Immature natural killer cell (primary cell): ENCODE results near the gene UROC1. TPM values are rescaled to one million over a fixed set of nuclear protein-coding genes. Genes with fewer than 3 reads are reported as not detected.

Source experiments
- DNase-seq, 3 donors: peaks; one replicate each; pipeline ENCODE4 v3.0.0; 2022; ENCODE audit warnings: mixed read lengths in 1 of 3
- H3K27ac Mint-ChIP-seq, 6 donors: one replicate each; pipeline ENCODE4 v1.8.0; 2020; ENCODE audit warnings: mixed read lengths in 6 of 6, mild to moderate bottlenecking in 5 of 6, inconsistent platforms in 4 of 6, moderate library complexity in 3 of 6
- H3K27me3 Mint-ChIP-seq, 3 donors: one replicate each; pipeline ENCODE4 v1.8.0; 2020 to 2021; ENCODE audit warnings: low read depth in 3 of 3, mild to moderate bottlenecking in 3 of 3, mixed read lengths in 3 of 3, moderate library complexity in 3 of 3, inconsistent platforms in 1 of 3
- H3K36me3 Mint-ChIP-seq, 3 donors: one replicate each; pipeline ENCODE4 v1.8.0; 2020; ENCODE audit warnings: mixed read lengths in 3 of 3, inconsistent platforms in 2 of 3, mild to moderate bottlenecking in 2 of 3
- H3K4me1 Mint-ChIP-seq, 2 donors: one replicate each; pipeline ENCODE4 v1.8.0; 2020; ENCODE audit warnings: inconsistent platforms in 2 of 2, mild to moderate bottlenecking in 2 of 2, mixed read lengths in 2 of 2, moderate library complexity in 1 of 2
- H3K4me3 Mint-ChIP-seq, 5 donors: one replicate each; pipeline ENCODE4 v1.8.0; 2020; ENCODE audit warnings: mild to moderate bottlenecking in 5 of 5, mixed read lengths in 5 of 5, inconsistent platforms in 3 of 5, moderate library complexity in 3 of 5
- H3K9me3 Mint-ChIP-seq, 6 donors: one replicate each; pipeline ENCODE4 v1.8.0; 2020; ENCODE audit warnings: mild to moderate bottlenecking in 6 of 6, mixed read lengths in 6 of 6, inconsistent platforms in 4 of 6, moderate library complexity in 3 of 6
- polyA plus RNA-seq, 3 donors: library from polyadenylated mRNA; unstranded; fragments of 300-500 nt; fragmentation: Illumina TruSeq; gene quantifications; one replicate each; pipeline ENCODE4 v1.2.3, GENCODE V29; 2021

UROC1 gene
- polyA plus RNA-seq, 3 donors from 2014 or later = not detected

GRCh38 chr3:126551839-126552687, 34.5 kb upstream of the UROC1 start:
- no peak overlapping the region for H3K27ac Mint-ChIP-seq
- H3K27me3 Mint-ChIP-seq = peaks cover 0 to 3% (median 2%) of the 10 kb centered on the region in 3 donors
- DNase-seq = no peak
- H3K4me3 Mint-ChIP-seq = no peak overlapping the region
- H3K36me3 Mint-ChIP-seq = no peaks in the 10 kb centered on the region
- no peaks in the 10 kb centered on the region for H3K4me1 Mint-ChIP-seq
- no peaks in the 10 kb centered on the region for H3K9me3 Mint-ChIP-seq

DNA sequence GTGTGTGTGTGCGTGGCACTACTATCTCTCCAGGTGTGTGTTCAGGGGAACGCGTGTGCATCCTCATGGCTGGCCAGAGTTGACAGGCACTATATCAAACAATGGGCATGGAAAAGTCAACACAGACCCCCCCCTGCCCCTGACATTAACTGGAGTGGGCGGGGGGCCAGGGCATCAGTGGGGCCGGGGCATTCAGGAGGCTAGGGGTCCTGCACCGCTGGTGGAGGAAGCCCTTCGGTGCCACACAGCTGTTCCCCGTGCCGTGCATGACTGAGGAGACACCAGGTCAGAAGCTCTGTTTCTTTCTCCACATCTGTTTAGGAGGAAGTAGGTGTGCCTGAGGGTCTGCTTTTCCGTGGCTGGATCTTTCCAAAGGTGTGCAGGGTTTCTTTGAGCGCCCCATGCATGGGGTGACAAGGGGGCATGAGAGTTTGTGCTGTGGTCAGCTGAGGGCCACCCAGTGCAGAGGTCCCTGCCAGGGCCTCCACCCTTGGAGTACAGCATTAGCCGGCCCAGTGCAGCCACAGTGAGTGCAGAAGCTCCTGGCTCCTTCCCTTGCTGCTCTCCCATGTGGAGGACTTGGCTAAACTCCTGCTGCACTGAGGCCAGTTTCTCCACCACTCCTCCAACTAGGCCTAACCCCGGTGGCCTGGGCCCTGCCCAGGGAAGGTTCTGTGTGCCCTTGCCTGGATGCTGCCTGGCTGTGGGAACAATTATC, 33.7 kb upstream of the UROC1 start:
- no peak overlapping the region for H3K4me3 Mint-ChIP-seq
- peaks cover 0 to 3% (median 2%) of the 10 kb centered on the region in 3 donors for H3K27me3 Mint-ChIP-seq
- H3K36me3 Mint-ChIP-seq = no peaks in the 10 kb centered on the region
- H3K9me3 Mint-ChIP-seq = no peaks in the 10 kb centered on the region
- no peak overlapping the region for H3K27ac Mint-ChIP-seq
- H3K4me1 Mint-ChIP-seq = no peaks in the 10 kb centered on the region
- DNase-seq = no peak

DNA sequence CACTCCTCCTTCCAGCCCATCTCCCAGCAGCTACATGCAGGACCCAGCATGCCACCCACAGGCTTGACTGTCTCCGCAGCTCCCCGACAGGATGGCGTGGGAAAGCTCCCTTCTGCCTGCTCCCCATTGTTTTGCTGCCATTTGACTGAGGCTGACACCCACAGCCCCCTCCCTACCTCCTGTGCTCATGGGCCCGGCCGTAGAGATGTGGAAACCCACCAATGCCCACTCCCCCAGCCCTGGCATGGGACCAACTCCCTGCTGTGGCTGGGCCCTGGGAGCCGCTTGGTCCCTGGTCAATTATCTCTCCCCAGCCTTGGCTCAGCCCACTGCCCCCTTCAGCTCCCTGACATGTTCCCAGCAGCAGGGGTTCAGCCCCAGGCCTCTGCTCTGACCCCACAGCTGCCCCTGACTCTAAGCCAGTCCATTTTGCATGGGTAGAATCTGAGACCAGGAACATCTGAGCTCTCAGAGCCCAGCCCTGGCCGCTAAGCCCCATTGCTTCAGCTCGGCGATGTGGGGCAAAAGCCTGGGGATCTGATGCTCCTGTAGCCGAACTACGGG, 33.0 kb upstream of the UROC1 start:
- Mint-ChIP-seq H3K9me3 (no peaks in the 10 kb centered on the region), H3K36me3 (no peaks in the 10 kb centered on the region), H3K4me3 (no peak overlapping the region), H3K4me1 (no peaks in the 10 kb centered on the region), H3K27me3 (peaks cover 0 to 3% (median 2%) of the 10 kb centered on the region in 3 donors), H3K27ac (no peak overlapping the region)
- no peak for DNase-seq

- peaks cover 0 to 3% (median 2%) of the 10 kb centered on the region in 3 donors for H3K27me3 Mint-ChIP-seq
- no peaks in the 10 kb centered on the region for H3K9me3 Mint-ChIP-seq
- no peaks in the 10 kb centered on the region for H3K36me3 Mint-ChIP-seq
- no peak for DNase-seq
- H3K27ac Mint-ChIP-seq = no peak overlapping the region
- no peak overlapping the region for H3K4me3 Mint-ChIP-seq
- no peaks in the 10 kb centered on the region for H3K4me1 Mint-ChIP-seq
Measured at GRCh38 chr3:126549861-126550487, 32.4 kb upstream of the UROC1 start.

DNA sequence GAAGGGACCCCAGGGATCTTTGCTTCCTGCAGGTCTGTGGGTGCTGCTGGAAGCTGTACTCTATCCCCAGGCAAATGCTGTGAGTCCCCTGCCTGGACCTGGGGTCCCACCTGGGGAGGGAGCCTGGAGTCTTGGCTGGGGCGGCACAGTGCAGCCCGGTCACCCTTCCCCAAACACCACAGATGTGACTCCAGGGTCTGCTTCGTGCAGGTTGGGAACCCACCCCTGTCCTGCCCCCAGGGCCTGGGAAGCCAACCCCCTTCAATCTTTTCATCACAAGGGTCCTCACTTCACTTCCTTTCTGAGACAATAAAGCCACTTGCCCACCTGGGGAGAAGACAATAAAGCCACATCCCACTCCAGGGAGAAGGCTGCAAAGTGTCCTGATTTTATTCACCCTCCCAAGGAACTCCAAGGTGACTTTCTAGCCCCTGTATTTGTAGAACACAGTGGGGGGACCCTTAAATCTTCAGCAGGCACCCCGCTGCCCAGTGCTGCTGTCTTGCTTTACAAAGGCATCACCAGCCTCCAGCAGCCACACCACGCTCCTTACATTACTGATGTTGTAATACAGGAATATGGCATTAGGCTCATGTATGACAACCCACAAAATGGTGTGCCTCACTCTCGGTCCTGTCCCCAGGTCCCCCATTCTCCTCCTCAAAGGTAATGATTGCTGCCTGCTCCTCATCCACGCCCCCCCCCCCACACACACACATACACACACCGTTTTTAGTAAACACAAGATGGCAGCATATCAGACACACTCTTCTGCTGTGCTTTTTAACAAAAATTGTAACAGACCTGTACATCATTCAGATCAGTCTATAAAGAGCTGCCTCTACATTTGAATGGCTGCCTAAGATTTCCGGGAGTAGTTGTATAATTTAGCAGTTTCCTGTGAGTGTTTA, 31.2 kb upstream of the UROC1 start:
- no peak overlapping the region for H3K27ac Mint-ChIP-seq
- H3K27me3 Mint-ChIP-seq = peaks cover 0 to 3% (median 2%) of the 10 kb centered on the region in 3 donors
- no peak overlapping the region for H3K4me3 Mint-ChIP-seq
- DNase-seq = no peak
- no peaks in the 10 kb centered on the region for H3K4me1 Mint-ChIP-seq
- H3K9me3 Mint-ChIP-seq = no peaks in the 10 kb centered on the region
- no peaks in the 10 kb centered on the region for H3K36me3 Mint-ChIP-seq

GRCh38 chr3:126547721-126548120, 30.1 kb upstream of the UROC1 start:
- H3K27me3 Mint-ChIP-seq = peaks cover 0 to 6% (median 2%) of the 10 kb centered on the region in 3 donors
- no peak overlapping the region for H3K27ac Mint-ChIP-seq
- H3K36me3 Mint-ChIP-seq = no peaks in the 10 kb centered on the region
- H3K9me3 Mint-ChIP-seq = no peaks in the 10 kb centered on the region
- no peak overlapping the region for H3K4me3 Mint-ChIP-seq
- DNase-seq = no peak
- H3K4me1 Mint-ChIP-seq = no peaks in the 10 kb centered on the region

DNA sequence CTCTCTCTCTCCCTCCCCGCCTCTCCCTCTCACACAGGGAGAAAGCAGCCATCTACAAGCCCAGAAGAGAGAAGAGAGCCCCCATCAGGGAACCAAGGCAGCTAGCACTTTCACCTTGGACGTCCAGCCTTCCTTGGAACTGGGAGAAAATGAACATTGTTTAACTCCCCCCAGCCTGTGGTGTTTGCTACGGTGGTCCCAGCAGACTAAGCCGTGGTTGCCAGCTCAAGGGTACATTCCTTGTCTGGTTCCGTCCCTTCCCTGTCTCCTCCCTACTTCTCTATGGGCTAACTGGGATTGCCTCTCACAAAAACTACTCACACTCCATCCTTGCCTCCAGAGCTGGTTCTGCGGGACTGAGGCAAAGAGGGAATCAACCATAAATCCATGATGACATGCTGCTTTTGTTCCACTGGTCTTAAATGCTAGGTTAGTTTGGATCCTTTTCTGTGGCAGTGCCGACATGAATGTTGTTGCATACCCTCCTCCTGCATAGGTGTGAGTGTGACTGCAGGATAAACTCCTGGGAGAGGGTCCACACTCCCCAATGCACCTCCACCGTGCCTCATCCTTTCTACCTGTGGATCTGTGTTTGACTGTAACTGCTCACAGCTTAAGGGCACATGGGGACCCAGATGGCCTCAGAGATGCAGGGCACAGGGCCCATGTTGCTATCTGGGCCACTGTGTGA, 29.1 kb upstream of the UROC1 start:
- no peak for DNase-seq
- H3K4me3 Mint-ChIP-seq = no peak overlapping the region
- no peaks in the 10 kb centered on the region for H3K4me1 Mint-ChIP-seq
- H3K36me3 Mint-ChIP-seq = no peaks in the 10 kb centered on the region
- peaks cover 0 to 6% (median 2%) of the 10 kb centered on the region in 3 donors for H3K27me3 Mint-ChIP-seq
- H3K27ac Mint-ChIP-seq = no peak overlapping the region
- H3K9me3 Mint-ChIP-seq = no peaks in the 10 kb centered on the region

GRCh38 chr3:126546013-126546412, 28.4 kb upstream of the UROC1 start:
- no peak for DNase-seq
- Mint-ChIP-seq H3K36me3 (no peaks in the 10 kb centered on the region), H3K4me3 (no peak overlapping the region), H3K4me1 (no peaks in the 10 kb centered on the region), H3K27me3 (peaks cover 0 to 6% (median 3%) of the 10 kb centered on the region in 3 donors), H3K9me3 (no peaks in the 10 kb centered on the region), H3K27ac (no peak overlapping the region)

- no peak for DNase-seq
- H3K36me3 Mint-ChIP-seq = no peaks in the 10 kb centered on the region
- no peaks in the 10 kb centered on the region for H3K9me3 Mint-ChIP-seq
- H3K4me3 Mint-ChIP-seq = no peak overlapping the region
- H3K4me1 Mint-ChIP-seq = no peaks in the 10 kb centered on the region
- no peak overlapping the region for H3K27ac Mint-ChIP-seq
- peaks cover 0 to 4% (median 4%) of the 10 kb centered on the region in 3 donors for H3K27me3 Mint-ChIP-seq
Measured at GRCh38 chr3:126545544-126545943, 28.0 kb upstream of the UROC1 start.

DNA sequence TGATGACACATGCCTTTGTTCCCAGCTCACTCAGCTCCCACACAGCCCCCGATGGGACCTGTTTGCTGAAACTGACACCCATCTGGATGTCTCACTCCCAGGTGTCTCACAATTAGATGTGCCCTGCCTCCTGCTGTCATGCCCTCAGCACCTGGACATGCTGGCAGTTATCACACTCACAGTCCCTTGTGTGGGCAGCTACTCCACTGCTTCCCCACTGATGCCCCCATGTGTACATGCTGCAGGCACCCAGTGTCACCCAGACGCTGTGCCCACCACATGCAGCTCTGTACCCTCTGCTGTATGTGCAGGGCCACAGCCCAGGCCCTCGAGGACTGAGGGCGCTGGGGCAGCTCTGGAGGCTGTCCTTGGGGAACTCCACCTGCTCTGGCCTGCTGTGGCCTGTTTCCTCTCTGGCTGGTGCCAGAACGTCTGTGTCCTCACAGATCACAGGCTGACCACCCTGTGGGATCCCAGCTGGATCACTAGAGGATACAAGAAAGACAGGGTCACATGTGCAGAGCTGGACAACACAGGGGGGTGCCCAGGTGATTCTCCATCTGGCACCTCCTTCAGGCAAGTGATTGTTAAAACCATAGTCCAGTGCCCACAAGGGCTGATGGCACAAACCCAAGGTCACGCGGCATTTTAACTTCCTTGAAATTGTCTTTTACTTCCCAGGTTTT, 27.2 kb upstream of the UROC1 start:
- DNase-seq = no peak
- H3K9me3 Mint-ChIP-seq = peaks cover 0 to 1% (median 0%) of the 10 kb centered on the region in 6 donors
- H3K4me1 Mint-ChIP-seq = no peaks in the 10 kb centered on the region
- no peaks in the 10 kb centered on the region for H3K36me3 Mint-ChIP-seq
- peaks cover 3 to 4% (median 4%) of the 10 kb centered on the region in 3 donors for H3K27me3 Mint-ChIP-seq
- no peak overlapping the region for H3K4me3 Mint-ChIP-seq
- no peak overlapping the region for H3K27ac Mint-ChIP-seq

DNA sequence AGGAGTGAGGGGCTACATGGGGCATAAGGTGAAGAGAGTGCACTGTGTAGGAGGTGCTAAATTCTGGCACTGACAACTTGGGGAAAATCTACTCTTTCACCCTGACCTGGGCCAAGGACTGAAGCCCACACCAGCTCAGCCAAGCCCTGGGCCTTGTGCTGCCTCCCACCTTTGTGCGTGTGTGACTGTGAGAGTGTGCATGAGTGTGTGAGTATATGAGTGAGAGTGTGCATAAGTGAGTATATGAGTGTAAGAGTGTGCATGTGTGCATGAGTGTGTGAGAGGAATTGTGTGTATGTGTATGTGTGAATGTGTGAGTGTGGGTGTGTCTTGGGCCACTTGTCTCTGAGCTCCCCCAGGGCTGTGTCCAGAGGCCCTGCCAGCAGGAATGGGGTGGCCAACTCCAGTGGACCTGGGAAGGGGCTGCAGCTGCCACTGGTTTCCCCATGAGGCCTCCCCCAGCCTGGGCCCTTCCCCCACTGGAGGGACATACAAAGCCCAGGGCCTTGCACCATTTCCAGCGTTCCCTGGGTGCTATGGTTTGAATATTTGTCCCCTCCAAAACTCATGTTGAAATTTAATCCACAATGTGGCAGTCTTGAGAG, 26.0 kb upstream of the UROC1 start:
- Mint-ChIP-seq H3K4me1 (no peaks in the 10 kb centered on the region), H3K36me3 (no peaks in the 10 kb centered on the region), H3K27ac (no peak overlapping the region), H3K4me3 (no peak overlapping the region), H3K27me3 (peaks cover 3 to 4% (median 4%) of the 10 kb centered on the region in 3 donors), H3K9me3 (peaks cover 0 to 1% (median 0%) of the 10 kb centered on the region in 6 donors)
- DNase-seq = no peak
